ENCODE measurements around the gene MEX3B.

Gene MEX3B

DNA sequence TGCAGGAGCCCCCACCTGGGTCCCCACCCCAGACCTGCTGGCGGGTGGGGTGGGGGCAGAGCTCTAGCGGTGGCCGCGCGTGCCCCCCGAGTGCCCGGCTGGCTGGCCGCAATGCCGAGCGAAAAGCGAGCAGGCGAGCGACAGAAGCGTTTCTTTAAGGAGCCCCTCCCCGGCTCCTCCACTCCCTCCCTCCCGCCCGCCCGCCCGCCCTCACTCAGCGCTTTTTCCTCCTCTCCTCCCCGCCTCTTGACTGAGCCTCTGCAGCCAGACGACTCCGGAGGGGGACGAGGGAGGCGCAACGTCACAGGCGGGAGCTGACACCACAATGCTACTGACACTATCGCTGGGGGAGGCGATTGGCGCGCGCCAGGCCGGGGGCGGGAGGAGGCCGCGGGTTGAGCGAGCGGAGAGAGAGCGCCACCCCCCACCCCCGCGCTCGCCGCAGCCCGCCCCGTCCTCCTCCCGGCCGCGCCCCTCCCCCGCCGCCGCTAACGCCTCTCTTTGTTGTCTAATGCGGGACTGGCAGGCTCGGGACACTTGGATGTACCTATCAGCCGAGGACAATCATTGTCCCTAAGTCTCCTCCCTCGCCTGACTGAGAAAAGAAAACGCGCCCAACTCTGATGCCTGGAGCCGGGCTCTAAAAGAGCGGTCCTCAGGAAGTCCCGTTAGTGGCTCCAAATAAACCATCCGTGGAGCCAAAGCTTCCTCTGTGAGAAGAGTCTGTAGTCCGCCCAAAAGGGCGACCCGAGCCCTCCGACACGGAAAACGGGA, at the start of gene MEX3B:
TSS of gene MEX3B (minus strand) at position 127 of the 774 bp plus-strand sequence. CDS start 313 bp downstream, outside the sequence.
- peak; percentile 90 for DNase-seq (ENCODE audit: low read depth)

GRCh38 chr15:82093774-82094211, 48.0 kb upstream of the MEX3B start:
- DNase-seq (ENCODE audit: low read depth), result no peak

DNA sequence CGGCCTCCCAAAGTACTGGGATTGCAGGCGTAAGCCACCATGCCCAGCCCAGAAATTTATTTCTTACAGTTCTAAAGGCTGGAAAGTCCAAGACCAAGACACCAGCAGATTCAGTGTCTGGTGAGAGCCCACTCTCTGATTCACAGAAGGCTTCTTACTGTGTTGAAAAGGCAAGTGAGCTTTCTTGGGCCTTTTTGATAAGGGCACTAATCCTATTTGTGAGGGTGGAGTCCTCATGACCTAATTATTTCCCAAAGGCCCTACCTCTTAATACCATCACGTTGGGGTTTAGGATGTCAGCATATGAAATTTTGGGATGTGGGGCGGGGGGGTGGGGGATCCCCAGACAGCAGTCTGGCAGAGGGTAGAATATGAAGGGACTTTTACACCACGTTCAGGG, 47.5 kb upstream of the MEX3B start:
- no peak for DNase-seq (ENCODE audit: low read depth)

DNA sequence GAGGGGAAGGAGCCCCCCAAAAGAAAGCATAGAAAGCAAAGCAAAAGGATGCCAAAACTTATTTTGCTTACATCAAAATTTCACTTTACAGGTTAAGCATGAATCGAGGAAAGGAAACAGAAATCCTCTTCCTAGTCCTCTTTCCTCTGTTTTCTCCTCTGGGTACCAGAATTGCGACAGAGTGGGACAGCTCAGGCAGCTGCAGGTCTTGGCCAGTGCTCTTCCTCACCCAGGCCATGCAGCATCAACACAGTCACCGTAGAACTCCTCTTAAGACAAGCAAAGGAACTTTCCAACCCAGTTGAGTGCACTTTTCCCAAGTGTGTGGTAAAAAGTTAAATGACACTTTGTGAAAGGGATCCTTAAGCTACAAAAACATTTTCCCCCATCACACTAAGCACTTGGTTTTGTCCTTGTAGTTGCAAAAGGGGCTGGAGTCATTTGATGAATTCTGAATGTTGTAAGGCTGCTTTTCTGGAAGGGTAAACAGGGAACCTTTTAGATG, 45.9 kb upstream of the MEX3B start:
- DNase-seq (ENCODE audit: low read depth), result no peak

DNA sequence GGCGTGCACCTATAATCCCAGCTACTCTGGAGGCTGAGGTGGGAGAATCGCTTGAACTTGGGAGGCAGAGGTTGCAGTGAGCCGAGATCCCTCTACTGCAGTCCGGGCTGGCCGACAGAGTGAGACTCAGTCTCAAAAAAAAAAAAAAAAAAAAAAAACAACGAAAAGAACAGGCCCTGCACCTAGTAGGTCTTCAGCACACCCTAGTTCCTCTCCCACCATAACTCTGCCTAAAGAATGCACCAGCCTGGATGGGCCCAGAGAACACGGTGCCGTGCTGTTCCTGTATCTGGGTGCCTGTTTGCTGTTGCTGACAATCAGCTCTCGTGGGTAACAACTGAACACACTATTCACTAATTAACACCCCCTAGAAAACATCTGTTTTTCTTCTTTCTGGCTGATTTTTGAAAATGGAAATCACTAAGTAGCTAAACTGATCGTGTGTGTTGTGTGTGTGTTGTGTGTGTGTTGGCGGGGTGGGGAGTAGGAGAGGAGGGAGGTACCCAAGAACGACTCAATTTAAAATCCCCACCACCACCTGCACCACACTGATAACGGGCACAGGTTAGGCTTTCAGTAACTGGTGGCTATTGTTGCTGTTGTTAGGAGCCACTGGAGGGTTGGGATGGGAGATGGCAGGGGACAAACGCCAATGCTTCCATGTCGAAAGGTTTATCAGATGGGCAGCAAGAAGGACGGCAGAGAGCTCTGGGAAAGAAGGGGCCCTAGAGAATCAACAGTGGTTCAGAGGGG, 40.6 kb upstream of the MEX3B start:
- no peak for DNase-seq (ENCODE audit: low read depth)

GRCh38 chr15:82081914-82082762, 36.3 kb upstream of the MEX3B start:
- DNase-seq (ENCODE audit: low read depth), result no peak

- DNase-seq (ENCODE audit: low read depth), result no peak
Measured at GRCh38 chr15:82080774-82081173, 35.0 kb upstream of the MEX3B start.

DNA sequence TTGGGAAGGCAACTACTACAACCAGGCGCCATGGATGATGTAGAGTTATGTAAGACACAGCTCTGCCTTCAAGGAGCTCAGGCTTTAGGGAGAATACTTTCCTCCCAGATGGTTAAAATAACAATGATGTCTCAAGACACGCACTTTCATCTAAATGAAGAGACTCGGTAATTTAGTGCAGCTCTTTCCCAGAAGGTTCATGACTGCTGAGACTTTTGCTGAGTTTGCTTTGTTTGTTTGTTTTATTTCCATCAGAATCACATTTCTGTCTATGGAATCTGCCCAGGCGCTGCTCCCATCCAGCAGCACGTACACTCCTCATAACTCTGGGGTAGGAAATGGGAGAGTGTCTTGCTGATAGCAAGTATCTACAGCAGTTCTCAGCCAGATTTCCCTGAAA, 33.9 kb upstream of the MEX3B start:
- DNase-seq (ENCODE audit: low read depth), result no peak

GRCh38 chr15:82074610-82075009, 28.8 kb upstream of the MEX3B start:
- no peak for DNase-seq (ENCODE audit: low read depth)

DNA sequence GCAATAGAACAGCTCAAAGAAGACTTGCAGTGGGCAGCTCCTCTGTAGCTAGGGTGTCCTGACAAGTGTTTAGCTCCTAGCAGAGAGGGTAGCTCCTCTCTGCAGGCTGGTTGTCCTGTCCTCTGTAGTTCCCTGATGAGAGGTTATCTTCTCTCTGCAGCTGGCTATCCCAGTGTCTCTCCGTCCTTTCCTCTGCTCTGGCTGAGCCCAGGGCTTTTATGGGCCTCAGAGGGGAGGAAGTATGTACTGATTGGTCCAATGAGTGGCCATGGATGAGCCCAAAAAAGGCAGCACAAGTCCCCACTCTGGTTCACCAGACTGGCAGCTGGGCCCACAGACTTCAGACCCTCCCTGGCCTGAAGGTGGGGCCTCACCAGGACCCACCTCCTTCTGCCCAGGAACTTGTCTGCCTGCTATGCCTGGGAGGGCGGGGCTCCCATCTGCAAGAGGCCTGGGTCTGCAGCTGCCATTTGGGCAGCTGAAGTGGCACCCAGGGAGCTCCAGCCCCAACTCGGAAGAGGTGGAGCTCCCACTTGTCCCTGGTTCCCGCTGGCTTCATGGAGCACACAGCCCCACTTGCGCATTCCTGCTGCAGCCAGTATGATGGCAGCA, 27.2 kb upstream of the MEX3B start:
- DNase-seq (ENCODE audit: low read depth), result no peak

DNA sequence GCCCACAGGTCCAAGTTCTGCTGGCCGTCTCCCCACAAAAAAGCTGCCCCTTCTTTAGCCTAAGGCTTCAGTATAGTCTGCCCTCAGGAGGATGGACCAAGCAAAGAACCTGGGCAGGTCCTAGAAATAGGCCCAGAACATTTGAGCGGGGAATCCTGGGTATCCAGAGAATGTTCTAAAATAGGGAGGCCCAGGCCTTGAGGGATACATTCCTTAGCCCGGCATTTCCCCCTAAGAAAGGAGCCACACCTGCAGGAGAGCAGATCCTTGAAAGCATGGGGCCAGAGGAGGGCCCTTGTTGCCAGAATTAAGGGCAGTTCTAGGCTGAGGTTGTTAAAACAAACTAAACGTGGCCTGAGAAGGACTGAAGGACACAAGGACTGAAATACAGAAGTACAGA, 20.6 kb upstream of the MEX3B start:
- no peak for DNase-seq (ENCODE audit: low read depth)

DNA sequence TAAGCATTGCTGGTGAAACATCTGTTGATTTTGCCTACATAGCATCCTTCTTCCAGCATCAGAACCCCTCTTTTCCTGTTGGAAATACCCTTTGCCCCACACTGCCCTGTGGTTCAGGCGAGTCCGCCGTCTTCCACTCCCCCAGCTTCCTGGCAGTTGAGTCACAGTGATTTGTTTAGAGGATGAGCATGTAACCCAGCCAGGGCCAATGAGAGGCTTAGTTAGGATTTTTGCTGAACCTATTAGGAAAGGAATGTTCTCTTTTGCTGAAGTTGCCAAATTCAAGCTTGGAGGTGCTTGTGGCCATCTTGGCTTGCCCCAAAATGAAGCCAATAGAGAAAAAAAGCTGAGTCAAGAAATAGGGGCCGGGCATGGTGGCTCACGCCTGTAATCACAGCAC, 19.0 kb upstream of the MEX3B start:
- DNase-seq (ENCODE audit: low read depth), result no peak

GRCh38 chr15:82062479-82063454, 16.9 kb upstream of the MEX3B start:
- no peak for DNase-seq (ENCODE audit: low read depth)

GRCh38 chr15:82060817-82061216, 15.0 kb upstream of the MEX3B start:
- no peak for DNase-seq (ENCODE audit: low read depth)

DNA sequence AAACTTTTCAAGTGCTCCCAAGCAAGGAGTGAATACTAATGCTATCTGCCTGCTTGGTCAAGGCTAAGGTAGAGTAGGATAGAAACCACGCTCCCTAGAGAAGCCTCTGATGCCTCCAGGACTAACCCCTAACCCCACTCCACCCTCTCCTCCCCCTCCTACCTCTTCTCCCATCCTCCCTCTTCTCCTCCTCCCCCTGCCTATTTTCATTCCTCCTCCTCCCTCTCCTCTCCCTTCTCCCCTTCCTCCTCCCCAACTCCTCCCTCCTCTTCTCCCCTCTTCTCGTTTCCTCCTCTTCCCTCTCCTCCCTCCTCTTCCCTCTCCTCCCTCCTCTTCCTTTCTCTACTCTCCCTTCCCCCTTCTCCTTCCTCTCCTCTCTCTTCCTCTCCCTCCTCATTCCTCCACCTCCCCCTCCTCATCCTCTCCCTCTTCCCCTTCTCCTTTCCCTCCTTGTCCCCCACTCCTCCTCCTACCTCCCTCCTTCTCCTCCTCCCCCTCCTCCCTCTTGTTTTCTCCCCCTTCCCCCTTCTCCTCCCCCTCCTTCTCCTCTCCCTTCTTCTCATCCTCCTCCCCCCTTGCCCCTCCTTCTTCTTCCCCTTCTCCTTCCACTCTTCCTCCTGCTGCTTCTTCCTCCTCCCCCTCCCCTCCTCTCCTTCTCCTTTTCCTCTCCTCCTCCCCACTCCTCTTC, 12.8 kb upstream of the MEX3B start:
- DNase-seq (ENCODE audit: low read depth), result no peak

DNA sequence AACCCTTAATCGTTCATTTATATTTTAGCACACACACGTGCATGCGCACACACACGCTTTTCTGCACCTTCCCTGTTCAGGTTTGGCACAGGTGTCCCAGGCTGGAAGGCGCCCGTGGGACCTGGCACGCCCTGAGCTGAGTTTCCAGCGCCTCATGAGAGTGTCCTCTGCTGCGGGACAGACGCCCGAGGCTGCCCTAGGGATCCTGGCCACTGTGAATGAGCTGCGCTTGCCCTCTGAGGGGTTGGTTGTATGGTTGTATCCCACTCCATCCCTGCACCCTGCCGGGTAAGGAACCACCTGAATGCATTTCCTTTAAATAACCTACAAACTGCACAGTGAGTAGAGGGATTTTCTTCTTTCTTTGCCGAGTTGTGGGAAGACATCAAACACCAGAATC, 12.2 kb upstream of the MEX3B start:
- no peak for DNase-seq (ENCODE audit: low read depth)

DNA sequence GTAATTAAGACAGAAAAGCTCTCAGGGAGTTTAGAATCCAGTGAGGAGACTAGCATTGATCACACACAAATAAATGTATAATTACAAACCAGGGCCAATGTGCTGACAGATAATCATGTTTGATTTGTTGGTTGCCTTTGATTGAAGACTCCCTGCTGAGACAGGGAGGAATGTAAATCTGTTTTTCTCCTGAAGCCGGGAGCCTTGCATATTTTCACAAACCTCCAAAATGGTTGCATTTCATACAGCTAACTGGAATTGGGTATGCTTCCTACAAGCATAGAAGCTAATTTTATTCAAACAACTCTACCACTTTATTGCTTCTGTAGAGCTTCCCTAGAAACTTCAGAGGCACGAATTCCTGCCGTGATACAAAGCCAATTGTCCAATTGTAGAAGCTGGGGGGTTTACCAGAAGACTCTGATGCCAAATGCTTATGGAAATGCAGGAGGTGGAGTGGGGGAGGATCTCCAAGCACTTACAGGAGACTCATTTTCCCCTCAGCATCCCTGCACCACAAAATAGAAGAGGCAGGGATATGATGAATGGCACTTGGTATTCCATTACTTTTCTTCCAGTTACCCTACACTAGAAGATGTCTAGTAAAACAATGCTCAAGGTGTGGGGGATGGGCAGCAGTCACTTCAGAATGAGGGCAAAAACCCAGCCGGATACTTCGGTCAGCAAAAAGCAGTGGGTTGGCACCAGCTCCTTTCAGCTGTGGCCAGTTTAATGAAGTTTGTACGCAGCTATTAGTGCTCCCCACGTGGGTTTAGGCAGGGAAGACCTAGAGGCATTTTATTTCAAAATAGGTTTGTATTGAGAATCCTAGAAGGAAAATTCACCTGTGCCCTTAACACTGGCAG, 11.4 kb upstream of the MEX3B start:
- DNase-seq (ENCODE audit: low read depth), result no peak

- no peak for DNase-seq (ENCODE audit: low read depth)
Measured at GRCh38 chr15:82052751-82053150, 6.9 kb upstream of the MEX3B start.

GRCh38 chr15:82051664-82052063, 5.8 kb upstream of the MEX3B start:
- no peak for DNase-seq (ENCODE audit: low read depth)

Measured in stimulated activated CD8-positive, alpha-beta memory T cell treated with anti-CD3 and anti-CD28 coated beads, Interleukin-4, amount 100 ng/mL, for 24 hours (primary cell).